ENCODE data around the gene DRC1.

DNA sequence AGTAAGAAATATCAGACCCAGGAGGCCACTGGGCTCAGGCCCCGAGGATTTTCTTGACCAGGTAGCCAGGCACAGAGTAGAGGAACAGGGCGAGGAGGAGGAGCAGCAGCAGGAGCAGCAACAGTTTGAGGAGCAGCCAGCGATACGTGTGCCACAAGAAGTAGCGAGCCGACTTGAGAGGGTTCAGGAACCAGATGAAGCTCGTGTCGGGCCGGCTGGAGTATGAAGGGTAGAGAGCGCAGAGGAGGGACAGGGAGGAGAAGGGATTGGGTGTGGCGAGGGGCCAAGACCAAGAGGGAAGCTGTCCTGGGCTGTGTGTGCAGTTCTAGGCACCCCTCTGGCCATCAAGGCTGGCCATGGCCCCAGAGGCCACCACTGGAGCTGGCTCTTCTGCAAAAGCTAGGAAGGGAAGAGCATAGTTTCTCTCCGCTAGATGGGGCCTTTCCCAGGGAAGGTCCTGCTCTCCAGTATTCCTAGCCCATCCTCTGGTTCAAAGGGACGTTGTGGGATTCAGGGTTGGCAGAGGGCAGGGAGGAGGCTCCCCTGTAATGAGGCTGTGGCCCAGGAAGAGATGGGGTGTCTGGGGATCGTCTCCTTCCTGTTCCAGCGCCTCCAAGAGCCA is 58.4 kb downstream of the DRC1 start:
- no peak for TF ChIP-seq EZH2 (IDR thresholded peaks at IDR 0.05; ENCODE audit: low read length, missing control alignments)
- no peak for TF ChIP-seq CTCF (conservative IDR thresholded peaks at IDR 0.05 in 1 of 2, IDR thresholded peaks at IDR 0.05 in 1 of 2; ENCODE audit: low read depth in 1 of 2, low read length in 2 of 2)
